ENCODE results near the gene STOML1. TPM values are rescaled to one million over a fixed set of nuclear protein-coding genes. Genes with fewer than 3 reads are reported as not detected.
A peak's percentile ranks its signal among the peaks of the same experiment; 100 is the strongest.

Gene STOML1
- total RNA-seq, 1 donor from 2014 or later, result 15.2 TPM

- ATAC-seq, result no peak
- DNase-seq (ENCODE audit: low spot score), result no peak
- intact Hi-C loops (cut with DNase I), result no loop called here
These were observed 1.7 kb downstream of the STOML1 start for GRCh38 chr15:73990250-73991005.

GRCh38 chr15:73989001-73989798 lies 2.9 kb downstream of the STOML1 start:
- DNase-seq (ENCODE audit: low spot score), result no peak
- intact Hi-C loops (cut with DNase I), result no loop called here
- no peak for ATAC-seq

- no peak for ATAC-seq
- no peak for DNase-seq (ENCODE audit: low spot score)
- intact Hi-C loops (cut with DNase I), result no loop called here
These were observed 3.6 kb downstream of the STOML1 start for GRCh38 chr15:73988445-73988969.

GRCh38 chr15:73987681-73988444 lies 4.2 kb downstream of the STOML1 start:
- ATAC-seq (no peak), DNase-seq (ENCODE audit: low spot score) (no peak)
- intact Hi-C loops (cut with DNase I), result no loop called here

GRCh38 chr15:73987250-73987649 lies 4.8 kb downstream of the STOML1 start:
- DNase-seq (ENCODE audit: low spot score), result no peak
- intact Hi-C loops (cut with DNase I), result no loop called here

GRCh38 chr15:73986776-73987056 lies 5.4 kb downstream of the STOML1 start:
- DNase-seq (ENCODE audit: low spot score) (no peak), ATAC-seq (no peak)
- intact Hi-C loops (cut with DNase I), result no loop called here

More at GRCh38 chr15:73987250-73987649, 4.8 kb downstream of the STOML1 start:
- ATAC-seq, result no peak

GRCh38 chr15:73986055-73986775 lies 5.9 kb downstream of the STOML1 start:
- intact Hi-C loops (cut with DNase I), result no loop called here
- ATAC-seq (no peak), DNase-seq (ENCODE audit: low spot score) (no peak)

GRCh38 chr15:73985101-73985873 lies 6.8 kb downstream of the STOML1 start:
- no peak for ATAC-seq
- intact Hi-C loops (cut with DNase I), result no loop called here
- DNase-seq (ENCODE audit: low spot score), result no peak

DNA sequence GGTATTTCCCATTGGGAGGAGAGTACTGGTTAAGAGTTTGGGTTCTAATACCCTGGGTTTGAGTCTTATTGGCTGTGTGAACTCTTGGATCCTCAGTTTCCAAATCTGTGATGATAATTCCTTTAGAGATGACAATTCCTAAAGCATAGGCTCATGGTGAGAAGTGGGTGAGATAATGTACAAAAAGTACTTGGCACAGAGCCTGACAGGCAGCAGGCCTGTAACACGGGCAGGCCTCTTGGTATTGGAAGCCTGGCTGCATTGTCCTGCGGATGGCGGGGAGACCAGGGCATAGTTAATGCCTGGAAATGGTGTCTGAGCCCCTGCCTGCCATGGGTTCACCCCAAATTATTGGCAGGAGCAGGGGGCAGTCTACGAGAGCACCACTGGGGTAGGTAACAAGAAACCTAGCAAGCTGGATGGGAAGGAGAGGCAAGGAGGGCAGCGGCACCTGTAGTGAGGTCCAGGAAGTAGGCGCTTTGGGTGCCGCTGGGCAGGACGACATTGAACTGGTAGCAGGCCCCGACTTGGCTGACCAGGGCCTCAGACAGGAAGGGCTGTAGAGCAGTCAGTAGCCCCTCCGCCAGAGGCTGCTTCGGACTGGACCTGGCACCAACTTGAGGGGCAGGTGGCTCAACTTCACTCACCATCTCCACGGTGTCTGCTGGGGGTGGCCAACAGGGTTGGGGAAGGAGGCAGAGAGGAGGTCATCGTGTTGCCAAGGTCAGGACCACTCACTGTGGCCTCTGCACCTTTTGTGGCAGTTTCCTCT lies 7.7 kb downstream of the STOML1 start:
- ATAC-seq, result no peak
- no peak for DNase-seq (ENCODE audit: low spot score)
- intact Hi-C loops (cut with DNase I), result no loop called here

GRCh38 chr15:73983773-73984172 lies 8.3 kb downstream of the STOML1 start:
- ATAC-seq (no peak), DNase-seq (ENCODE audit: low spot score) (no peak)
- intact Hi-C loops (cut with DNase I), result no loop called here

GRCh38 chr15:73983211-73983727 lies 8.8 kb downstream of the STOML1 start:
- intact Hi-C loops (cut with DNase I), result no loop called here
- ATAC-seq (peak; percentile 48), DNase-seq (ENCODE audit: low spot score) (peak; percentile 80)

DNA sequence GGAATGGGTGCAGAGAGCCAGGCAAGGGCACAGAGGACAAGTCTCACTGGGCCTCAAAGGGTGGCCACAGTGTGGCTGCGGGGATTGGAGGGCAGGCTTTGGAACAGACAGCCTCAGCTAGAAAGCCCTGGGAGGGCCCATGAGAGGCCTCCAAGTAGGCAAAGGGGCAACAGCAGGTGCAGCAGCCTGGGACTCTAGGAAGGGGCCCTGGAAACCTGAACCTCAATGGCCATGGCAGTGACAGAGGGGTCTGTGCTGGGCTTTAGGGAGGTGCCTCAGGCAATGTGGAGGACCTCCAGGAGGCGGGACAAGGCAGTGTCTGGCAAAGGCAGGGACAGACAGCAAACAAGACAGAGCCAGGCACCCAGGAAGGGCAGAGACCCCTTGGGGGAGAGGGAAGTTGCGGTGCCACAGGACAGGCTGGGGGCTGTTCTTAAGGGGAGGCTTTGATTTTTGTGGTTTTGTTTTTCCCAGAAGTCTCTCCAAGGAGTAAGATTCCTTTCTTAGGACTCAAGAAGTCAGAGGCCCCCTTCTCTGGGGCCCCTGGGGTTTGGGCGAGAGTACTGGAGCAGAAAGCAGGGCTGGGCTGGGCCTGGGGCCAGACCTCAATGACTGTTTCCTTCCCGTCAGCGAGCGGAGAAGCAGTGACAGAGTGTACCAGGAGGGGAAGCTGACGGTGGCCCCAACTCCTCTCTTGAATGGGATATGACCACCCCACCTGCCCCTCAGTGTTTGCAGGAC lies 9.7 kb downstream of the STOML1 start:
- intact Hi-C loops (cut with DNase I), result no loop called here
- ATAC-seq, result peak; percentile 93
- DNase-seq (ENCODE audit: low spot score), result peak; percentile 90

- intact Hi-C loops (cut with DNase I), result no loop called here
- DNase-seq (ENCODE audit: low spot score), result no peak
- ATAC-seq, result no peak
These were observed 10.3 kb downstream of the STOML1 start for GRCh38 chr15:73981761-73982221.

GRCh38 chr15:73979636-73980035 lies 12.5 kb downstream of the STOML1 start:
- ATAC-seq, result no peak
- intact Hi-C loops (cut with DNase I), result no loop called here
- no peak for DNase-seq (ENCODE audit: low spot score)

GRCh38 chr15:73978896-73979295 lies 13.2 kb downstream of the STOML1 start:
- no peak for DNase-seq (ENCODE audit: low spot score)
- no peak for ATAC-seq
- intact Hi-C loops (cut with DNase I), result no loop called here

GRCh38 chr15:73975440-73976125 lies 16.5 kb downstream of the STOML1 start:
- DNase-seq (ENCODE audit: low spot score) (peak; percentile 72), ATAC-seq (peak; percentile 12)
- intact Hi-C loops (cut with DNase I), result loop anchor here (1.0 kb wide), 1 partner anchor 21 kb away; no protein-coding TSS in a partner anchor

Data from sciatic nerve (tissue), 2 donors.